Measurements from ENCODE around the gene SHISA5.
"Not testable (repeated sequence)": the region's sequence is repeated elsewhere in the genome, so short reads cannot be mapped to it uniquely, and the experiment has no call there.

SHISA5 gene

DNA sequence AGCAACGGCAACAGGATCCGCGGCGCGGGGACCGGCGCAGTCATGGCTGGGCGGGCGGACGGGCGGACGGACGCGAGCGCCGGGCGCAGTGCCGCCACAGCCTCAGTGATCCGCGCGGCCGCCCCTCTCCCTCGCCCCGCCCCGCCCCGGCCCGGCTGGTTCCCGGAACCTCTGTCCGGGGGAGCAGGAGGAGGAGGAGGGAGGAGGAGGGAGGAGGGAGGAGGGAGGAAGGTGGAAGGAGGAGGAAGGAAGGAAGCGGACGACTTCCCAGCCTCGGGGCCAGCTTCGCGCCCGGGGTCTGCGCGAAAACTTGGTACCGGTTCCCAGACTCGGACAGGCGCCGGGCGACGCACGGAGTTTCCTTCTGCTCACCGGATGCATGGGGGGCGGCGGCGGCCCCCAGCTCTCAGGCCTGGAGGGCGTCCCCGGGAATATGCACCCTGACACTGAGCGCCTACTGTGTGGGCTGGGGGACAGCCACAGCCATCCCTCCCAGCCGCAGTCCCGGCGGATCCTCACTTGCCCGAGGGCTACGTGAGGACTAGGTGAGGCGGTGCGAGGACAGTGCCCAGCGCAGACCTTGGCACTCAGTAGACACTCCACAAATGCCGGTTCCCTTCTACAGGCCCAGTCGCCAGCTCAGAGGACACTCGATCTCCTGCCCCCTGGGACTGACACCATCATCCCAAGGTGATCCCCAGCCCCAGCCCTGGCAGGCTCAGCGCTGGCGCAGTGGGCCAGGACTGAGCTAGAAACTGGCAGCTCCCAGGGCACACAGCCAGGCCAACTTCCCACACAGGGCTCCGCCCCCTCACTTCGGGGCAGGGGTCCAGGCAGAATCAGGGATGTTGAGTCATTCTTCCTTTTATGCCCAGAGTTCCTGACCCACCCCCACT is at the start of gene SHISA5:
Gene SHISA5, minus strand, starts transcription at position 124 of the 896 bp plus-strand sequence. Its CDS starts 80 bp downstream, at position 44.
- DNase-seq: peak; percentile 78

GRCh38 chr3:48553361-48553760 is 49.4 kb upstream of the SHISA5 start:
- no peak for DNase-seq

DNA sequence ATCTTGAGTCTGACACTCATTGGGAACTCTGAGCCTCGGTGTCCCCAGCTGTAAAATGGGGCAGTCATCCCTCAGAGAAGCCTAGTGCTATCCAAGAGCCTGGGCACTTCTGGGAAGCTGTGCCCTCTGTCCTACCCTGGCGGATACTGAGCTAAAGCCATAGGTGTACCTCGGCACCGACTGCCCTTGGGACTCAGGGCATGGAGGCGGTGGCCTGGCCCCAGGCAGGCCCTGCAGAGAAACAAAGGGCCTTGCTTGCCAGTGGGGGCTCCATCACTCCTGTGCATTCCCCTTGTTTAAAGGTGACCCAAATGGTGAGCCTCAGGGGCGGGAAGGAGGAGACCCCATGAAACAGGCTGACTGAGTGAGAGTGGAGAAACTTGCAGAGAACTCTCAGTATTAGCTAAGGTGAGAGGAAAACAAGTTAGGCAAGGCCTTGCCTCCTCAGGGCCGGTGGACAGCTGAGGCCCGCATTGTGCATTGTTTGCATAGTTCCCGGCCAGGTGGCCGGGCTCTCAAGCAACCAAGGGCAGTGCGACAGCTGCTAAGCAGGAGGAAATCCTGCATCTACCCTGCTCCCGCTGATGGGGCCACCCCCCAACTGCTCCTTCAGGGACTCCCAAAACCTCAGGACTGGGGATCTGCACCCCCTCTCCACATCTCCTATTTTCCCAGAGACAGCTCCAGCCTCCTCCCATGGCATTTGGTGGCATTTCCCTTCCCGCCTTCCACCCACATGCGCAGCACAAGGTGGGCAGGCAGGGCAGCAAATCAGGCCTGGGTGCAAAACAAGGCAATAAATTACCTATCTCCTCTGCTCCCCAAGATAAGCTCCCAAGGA is 48.4 kb upstream of the SHISA5 start:
- DNase-seq: no peak

DNA sequence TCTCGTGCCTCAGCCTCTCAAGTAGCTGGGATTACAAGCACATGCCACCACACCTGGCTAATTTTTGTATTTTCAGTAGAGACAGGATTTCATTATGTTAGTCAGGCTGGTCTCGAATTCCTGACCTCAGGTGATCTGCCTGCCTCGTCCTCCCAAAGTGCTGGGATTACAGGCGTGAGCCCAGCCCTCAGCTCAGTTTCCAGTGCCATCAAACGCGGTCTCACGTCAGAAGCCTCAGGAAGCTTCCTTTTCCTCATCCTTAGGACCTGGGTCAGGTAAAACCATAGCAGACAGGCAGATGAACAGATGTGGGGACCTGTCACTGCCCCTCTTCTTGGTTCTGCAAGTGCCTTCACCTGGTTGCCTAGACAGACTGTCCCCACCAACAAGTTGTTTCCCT is 47.7 kb upstream of the SHISA5 start:
- DNase-seq: not testable (repeated sequence)

DNA sequence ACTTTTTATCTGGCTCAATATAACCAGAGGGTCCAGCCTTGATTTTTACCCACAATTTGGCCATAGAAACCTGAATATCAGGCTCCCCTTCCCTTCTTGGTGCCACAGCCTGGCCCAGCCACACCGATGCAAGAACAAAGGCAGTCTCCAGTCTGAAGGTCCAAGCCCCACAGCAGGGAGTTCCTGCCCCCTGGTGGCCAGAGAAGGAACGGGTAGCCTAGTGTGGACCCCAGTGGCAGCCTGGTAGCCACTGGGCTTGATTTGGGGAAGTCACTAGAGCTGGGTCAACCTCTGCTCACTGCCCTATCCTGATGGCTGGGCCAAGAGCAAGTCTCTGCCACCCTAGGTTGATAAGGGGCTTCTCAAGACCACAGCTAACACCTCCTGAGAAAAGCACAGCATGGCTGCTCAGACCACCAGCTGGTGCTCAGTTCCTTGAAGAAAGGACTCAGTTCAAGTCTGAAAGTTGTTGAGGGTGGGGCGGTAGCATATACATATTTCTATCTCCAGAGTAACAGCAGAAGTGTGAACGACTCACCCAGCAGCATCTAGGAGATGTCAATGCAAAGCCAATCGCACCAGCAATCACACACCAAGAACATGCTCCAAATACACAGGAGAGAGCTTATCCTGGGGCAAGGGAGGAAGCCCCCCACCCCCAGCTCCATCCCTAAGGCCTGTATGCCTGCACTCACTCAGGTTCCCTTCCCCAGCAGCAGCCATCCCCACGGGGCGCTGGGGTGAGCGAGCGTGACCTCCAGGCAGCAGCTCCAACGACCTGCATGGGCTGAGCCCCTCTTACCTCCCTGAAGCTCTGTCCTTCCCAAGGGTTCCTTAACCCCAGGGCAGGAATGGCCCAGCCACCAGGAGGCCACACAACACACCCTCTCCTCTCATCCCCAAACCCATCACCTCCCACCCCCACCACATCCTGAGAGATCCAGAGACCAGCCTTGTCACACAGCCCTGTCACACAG is 45.0 kb upstream of the SHISA5 start:
- DNase-seq: peak; percentile 90

GRCh38 chr3:48548126-48548525 is 44.2 kb upstream of the SHISA5 start:
- no peak for DNase-seq

DNA sequence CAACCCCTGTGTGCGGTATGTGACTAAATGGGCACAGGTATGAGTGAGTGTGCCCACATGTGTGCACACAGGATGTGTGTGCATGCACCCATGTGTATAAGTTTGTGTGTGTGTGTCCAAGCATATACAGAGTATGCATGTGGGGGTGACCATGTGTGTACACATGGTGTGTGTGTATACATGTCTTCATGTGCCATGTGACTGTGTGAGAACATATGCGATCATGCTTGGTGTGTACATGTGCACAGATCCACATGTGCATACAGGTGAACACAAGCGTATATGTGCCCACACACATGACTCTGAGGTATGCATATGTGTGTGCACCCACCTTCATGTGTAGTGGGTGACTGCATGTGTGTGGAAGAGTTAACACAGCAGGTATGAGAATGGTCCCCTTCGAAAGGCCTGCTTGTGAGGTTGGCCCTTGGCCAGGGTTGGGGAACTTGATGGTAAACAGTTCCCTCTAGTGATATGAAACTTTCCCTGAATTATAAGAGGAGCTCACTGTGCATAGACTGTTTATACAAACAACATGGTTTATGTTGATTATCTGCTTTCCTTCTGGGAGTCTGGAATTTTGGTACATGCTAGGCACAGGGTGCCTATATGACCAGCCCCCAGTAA is 42.3 kb upstream of the SHISA5 start:
- DNase-seq: no peak

DNA sequence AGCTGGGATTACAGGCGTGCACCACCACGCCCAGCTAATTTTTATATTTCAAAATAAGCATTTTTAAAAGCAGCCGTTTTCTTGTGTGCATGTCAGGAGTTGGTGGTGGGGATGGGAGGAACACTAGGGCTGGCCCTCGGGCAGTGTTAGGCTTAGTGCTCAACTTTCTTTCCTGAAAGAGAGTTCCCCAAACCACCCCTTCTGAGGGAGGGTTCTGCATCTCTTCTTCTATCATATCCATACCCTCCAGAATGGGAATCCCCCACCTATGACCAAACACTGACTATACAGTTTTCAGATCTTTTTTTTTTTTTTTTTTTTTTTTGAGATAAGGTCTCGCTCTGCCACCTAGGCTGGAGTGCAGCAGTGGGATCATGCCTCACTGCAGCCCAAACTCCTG is 40.2 kb upstream of the SHISA5 start:
- no peak for DNase-seq

- DNase-seq: no peak
Measured at GRCh38 chr3:48543271-48543866, 39.4 kb upstream of the SHISA5 start.

DNA sequence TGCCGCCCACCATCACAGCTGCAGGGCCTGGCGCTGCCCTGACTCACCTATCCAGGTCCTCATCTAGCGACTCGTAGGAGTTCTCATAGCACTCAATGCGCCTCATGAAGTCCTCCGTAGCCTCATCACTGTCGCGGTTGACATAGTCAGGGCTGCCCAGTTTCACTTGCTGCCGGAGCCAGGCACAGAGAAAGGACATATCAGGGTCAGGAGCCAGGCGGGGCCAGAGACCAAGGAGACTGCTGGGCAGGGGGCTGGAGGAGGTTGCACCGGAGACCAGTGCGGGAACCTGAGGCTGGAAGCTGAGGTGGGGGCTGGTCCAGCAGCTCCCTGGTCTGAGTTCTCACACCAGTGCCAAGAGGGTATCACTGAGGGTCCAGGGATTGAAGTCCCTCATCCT is 34.5 kb upstream of the SHISA5 start:
- DNase-seq: no peak

DNA sequence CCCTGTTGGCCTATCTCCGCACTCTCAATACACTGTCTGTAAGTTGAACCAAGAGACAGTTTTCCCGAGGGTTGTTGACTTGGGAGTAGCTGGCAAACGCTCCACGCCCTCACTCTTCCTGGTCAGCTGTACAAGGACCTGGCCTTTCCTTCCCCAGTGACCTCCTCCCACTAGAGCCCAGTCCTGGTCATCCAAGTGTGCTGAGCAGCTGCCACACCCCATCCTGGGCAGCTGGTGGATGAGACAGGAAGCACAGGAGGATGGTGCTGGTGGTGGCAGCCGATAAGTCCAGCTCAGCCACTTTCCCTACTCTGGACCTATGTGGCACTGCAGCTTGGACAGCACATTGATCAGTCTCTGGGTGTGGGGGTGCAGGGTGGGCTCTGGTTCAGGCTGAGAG is 32.8 kb upstream of the SHISA5 start:
- DNase-seq: no peak

DNA sequence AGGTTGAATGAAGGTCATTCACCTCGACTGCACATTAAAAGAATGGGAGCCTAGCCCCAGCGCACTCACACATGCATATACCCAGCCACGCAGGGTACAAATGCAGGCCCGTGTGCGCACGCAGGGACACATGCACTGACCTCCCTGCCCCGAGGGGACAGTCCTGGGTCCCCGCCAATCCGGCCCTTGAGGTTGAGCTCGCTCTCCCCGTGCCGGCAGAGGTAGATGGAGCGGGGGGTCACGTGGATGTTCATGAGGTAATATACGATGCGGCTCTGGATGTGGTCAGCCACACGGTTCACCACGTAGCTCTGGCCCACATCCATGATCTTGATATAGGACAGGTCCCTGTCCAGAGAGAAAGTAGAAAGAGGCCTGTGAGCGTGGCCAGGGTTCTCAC is 32.1 kb upstream of the SHISA5 start:
- no peak for DNase-seq

- no peak for DNase-seq
Measured at GRCh38 chr3:48535578-48535977, 31.6 kb upstream of the SHISA5 start.

GRCh38 chr3:48532977-48533337 is 29.0 kb upstream of the SHISA5 start:
- DNase-seq: no peak

- DNase-seq: no peak
Measured at GRCh38 chr3:48532271-48532976, 28.4 kb upstream of the SHISA5 start.

- DNase-seq: not testable (repeated sequence)
Measured at GRCh38 chr3:48530701-48531100, 26.7 kb upstream of the SHISA5 start.

DNA sequence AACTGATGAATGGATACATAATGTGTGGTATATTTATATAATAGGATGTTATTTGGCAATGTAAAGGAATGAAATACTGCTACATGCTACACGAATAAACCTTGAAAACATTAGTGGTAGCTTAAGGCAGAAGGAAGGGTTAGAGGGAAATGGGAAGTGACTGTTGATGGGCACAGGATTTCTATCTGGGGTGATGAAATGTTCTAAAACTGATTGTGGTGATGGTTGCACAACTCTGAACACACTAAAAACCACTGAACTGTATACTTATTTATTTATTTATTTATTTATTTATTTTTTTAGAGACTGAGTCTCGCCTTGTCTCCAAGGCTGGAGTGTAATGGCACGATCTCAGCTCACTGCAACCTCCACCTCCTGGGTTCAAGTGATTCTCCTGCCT is 24.8 kb upstream of the SHISA5 start:
- DNase-seq: no peak

GRCh38 chr3:48528048-48528447 is 24.1 kb upstream of the SHISA5 start:
- no peak for DNase-seq

- no peak for DNase-seq
Measured at GRCh38 chr3:48524970-48525369, 21.0 kb upstream of the SHISA5 start.

DNA sequence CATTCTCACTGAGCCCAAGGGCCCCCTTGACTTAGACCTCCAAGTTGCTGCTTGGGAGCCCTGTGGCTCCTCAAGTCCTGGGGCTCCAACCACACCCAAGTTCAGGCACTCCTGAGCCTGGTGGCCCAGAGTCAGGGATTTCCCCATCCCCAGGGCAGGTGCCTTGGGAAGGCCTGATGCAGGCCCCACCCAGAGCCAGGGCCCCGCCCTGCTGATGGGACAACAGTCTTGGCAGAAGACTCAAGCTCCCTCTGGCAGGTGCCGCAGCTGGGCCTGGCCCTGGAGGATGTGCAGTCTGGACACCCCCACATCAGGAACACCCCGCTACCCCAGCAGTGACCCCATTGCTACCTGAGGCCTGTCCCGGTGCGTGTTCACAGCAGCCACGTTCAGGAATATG is 17.7 kb upstream of the SHISA5 start:
- DNase-seq: no peak

- no peak for DNase-seq
Measured at GRCh38 chr3:48519277-48519643, 15.3 kb upstream of the SHISA5 start.

Measured in activated CD4-positive, alpha-beta T cell treated with anti-CD3 and anti-CD28 coated beads, Interleukin-2, Interleukin-6, amounts not matched to agents 100 ng/mL and 50 ng/mL, durations not matched to agents 16 hours and 8 hours (primary cell).